HG02885 (cell line): ENCODE results near the gene TOM1L1.

Experiments
- ATAC-seq: cut with Tn5 transposase; IDR thresholded peaks from one replicate; pipeline ENCODE4 v1.9.1; 2021; ENCODE audit warnings: mild to moderate bottlenecking; ENCODE audit not compliant: unreplicated experiment, poor library complexity

Gene TOM1L1

DNA sequence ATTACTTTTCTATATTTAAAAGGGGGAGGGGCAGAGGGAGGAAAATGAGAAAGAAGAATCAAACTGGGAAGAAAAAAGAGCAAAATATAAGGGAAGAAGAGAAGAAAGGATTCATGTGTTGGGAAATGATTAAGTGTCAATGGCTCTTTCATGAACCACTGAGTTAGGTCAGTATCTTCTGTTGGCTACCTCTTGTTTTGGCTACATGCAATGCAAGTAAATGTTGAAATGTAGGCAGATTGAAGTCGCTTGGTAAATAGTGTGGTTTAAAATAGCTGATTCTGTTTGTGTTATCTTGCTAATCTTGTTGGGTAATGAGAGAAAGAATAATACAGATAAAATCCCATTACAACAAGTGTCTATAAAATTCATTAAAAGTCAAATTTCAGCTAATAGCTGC is 40.6 kb downstream of the TOM1L1 start:
- no peak for ATAC-seq

DNA sequence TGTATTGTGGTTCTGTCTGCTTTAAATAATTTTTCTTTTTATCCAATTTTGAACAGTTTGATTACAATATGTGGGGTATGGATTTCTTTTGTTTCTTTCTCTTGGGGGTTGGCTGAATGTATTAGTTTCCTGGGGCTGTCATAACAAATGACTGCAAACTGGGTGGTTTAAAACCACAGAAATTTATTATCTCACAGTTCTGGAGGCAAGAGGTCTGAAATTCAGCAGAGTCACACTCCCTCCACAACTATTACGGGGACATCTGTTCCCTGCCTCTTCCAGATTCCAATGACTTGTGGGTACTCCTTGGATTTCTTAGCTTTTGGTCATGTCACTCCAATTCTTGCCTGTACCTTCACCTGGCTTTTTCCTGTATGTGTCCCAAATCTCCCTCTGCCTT is 44.1 kb downstream of the TOM1L1 start:
- ATAC-seq: no peak

DNA sequence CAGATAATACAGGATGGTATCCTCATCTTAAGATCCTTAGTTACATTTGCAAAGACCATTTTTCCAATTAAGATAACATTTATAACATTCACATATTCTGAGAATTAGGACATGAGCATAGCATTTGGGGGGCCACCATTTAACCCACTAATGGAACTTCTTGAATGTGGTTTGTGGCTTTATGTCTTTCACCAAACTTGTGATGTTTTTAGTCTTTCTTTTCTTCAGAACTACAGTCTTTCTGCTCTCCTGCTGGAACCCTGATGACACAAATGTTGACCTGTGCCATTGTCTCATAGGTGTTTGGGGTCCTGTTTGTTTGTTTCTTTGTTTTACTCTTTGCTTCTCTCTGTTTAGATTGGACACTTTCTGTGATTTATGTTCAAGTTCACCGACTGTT is 44.6 kb downstream of the TOM1L1 start:
- ATAC-seq: no peak

DNA sequence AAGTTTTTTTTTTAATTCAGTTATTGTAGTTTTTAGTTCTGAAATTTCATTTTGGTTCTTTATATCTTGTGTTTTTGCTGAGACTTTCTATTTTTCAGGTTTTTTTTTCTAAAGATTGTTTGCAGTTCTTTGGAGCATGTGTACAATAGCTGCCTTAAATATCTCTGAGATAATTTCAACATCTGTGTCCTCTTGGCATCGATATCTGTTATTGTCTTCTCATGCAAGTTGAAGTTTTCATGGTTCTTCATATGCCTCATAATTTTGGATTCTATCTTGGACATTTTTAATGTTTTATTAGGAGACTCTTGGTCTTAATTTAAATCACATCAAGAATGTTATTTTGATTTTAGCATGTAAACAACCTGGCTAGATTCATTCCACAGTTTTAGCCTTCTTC is 45.0 kb downstream of the TOM1L1 start:
- ATAC-seq: no peak

DNA sequence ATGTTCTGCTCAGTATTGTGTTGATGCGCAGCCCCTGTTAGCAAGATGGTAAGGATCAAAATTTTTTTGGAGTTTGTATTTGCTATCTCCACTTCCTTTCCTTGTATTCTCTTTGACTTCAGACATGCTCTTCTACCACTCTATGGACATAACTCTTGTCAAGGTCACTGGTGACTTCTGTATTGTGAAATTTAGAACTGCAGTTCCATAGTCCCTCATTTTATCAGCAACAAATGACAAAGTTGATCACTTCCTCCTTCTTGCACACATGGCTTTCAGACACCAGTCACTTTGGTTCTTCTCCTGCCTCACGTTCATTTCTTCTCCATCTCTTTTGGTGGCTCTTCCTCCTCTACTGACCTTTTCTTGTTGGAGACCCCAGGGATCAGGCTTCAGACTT is 46.7 kb downstream of the TOM1L1 start:
- no peak for ATAC-seq

DNA sequence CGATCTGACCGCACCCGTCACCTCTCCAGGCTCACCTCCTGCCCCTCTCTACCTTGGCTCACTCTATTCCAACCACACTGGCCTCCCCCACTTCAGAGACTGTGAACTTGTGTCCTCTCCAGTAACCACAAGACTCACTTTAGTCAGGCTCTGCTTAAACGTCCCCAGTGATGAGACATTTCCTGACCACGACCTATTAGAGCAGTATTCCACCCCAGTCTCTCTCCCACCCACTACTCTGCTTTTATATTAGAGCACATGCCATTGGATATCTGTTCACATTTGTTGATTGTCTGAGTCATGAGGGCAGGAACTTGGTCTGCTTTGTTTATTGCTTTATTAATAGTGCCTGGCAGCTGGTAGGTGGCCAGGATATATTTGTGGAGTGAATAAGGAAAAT is 47.7 kb downstream of the TOM1L1 start:
- ATAC-seq: peak; percentile 44

DNA sequence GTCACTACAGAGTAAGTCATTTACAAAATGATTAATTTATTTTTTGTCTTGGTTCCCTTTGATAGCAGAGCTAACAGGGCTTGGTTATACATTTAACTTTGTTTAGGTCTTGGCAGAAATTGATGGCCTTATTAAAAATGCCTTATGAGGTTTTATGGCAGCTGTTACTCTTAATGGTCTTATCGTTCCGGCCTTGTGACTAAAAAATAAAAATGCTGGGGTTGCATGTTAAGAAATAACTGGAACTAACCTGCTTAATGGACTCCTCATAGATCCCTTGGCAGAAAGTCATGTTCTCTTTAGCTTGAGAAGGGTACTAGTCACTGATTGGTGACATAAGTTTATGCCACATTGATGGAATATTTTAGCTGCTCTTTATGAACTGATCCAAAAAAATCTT is 49.5 kb downstream of the TOM1L1 start:
- no peak for ATAC-seq

DNA sequence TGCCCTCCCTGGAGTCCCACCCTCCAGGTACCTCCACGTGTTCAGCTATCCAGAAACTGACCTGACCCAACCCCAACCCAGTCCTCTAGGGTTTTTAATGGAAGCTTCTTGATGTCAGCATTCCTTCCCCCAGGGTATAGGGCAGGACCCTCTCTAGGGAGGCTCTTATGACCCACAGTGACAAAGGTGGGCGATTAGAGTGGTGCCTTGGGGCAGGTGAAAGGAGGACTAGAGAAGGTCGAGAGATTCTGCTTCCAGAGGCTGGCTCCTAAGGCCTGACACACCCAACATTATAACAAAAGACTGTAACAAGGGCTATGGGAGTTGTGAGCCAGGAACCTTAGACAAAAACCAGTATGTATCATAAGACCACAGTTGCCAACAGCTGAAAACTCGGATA is 50.6 kb downstream of the TOM1L1 start:
- ATAC-seq: no peak

DNA sequence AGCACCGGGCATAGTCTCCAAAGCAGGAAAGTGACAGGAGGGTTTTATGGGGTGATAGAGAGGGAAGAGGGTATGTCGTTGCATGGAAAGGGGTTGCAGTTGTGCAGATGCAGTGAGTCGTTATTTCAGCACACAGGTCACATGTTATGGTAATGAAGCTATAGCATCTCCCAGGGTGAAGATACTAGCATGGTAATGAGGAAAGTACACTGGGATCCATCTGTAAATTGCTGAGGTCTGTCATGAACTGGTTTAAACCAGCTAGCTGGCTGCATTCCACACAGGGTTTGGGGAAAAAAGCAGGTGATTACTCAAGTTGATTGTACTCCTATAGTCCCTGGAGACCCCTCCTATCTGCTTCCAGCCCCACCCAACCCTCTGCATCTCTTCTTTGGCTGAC is 56.1 kb downstream of the TOM1L1 start:
- no peak for ATAC-seq

DNA sequence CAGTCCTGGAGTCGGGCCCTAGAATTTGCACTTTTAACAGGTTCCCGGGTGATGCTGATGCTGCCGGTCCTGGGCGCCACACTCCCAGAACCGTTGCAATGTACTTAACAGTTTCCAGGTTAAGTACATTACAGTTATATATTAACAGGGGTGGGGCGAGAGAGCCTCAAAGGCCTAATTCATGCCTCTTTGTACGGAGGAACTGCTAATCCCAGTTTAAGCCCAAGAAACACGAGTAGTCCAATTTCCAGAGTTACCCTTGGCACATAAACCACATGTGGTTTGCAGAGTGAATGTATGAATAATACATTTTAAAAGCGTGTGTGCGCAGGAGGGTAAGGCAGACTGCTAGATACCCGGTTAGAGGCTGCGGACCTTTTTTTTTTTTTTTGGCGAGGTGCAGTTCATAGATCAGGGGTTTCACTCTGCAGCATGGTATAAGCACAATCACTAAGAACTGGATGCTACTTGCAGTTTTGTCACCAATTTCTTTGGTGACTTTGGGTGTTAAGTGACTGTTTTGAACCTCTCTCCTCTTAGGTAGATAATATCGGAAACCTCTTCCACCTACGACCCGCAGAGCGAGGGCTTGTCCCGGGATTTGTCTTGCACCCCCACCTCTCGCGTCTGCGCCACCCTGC is 67.1 kb downstream of the TOM1L1 start:
- peak; percentile 16 for ATAC-seq

DNA sequence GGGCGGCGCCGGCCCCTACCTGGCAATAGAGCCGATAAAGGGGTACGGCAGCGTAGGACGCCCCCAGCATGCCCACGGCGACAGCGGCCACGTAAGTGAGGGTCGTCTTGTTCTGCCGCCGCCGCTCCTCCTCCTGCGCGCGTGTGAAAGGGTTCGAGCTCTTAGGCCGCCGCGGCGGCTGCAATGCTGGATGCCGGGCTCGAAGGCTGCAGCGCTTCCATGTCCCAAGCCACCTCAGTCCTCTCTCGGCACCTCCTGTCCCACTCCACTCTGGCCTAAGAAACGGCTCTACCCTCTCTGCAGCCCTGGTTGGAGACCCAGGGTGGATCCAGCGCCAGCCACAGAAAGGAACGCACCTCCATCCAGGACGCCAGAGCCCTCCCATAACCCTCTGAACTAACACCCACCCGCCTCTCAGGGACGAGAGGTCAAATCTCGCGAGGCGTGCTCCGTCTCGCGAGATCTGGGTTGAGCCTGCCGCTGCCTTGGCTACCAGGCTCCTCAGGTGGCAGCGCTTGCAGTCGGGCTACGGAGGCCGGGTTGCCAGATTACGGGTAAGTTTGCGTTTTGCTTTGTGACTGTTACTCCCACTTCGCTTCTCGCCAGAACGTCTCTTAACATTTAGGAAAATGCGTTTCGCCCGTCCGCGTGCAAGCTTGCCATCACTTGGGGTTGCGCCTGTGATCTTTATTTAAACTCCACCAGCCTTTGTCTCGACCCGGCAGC is 67.8 kb downstream of the TOM1L1 start, which contains the start of the genes COX11 and STXBP4:
Gene COX11, minus strand, starts transcription at position 393 of the 726 bp plus-strand sequence. Its CDS starts 8 bp downstream, at position 385.
Gene STXBP4, plus strand, starts transcription at position 504 of the 726 bp plus-strand sequence. CDS start 17,455 bp downstream, outside the sequence.
- peak; percentile 94 for ATAC-seq

DNA sequence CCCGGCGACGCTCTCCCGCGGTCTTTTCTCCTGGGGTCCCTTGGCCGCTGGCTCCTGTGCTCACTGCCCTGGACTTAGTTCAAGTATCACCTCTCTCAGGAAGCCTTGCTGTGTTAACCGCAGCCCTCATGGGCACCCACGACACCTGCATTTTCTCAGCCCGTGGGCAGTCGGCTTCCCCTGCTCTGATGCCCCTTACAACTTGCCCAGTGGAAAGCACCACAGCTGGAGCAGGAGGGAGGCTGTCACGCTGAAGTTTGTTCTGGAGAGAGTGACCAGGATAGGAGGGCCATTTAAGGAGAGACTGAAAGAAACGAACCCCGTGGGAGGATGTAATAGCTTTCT is 68.3 kb downstream of the TOM1L1 start:
- peak; percentile 34 for ATAC-seq

DNA sequence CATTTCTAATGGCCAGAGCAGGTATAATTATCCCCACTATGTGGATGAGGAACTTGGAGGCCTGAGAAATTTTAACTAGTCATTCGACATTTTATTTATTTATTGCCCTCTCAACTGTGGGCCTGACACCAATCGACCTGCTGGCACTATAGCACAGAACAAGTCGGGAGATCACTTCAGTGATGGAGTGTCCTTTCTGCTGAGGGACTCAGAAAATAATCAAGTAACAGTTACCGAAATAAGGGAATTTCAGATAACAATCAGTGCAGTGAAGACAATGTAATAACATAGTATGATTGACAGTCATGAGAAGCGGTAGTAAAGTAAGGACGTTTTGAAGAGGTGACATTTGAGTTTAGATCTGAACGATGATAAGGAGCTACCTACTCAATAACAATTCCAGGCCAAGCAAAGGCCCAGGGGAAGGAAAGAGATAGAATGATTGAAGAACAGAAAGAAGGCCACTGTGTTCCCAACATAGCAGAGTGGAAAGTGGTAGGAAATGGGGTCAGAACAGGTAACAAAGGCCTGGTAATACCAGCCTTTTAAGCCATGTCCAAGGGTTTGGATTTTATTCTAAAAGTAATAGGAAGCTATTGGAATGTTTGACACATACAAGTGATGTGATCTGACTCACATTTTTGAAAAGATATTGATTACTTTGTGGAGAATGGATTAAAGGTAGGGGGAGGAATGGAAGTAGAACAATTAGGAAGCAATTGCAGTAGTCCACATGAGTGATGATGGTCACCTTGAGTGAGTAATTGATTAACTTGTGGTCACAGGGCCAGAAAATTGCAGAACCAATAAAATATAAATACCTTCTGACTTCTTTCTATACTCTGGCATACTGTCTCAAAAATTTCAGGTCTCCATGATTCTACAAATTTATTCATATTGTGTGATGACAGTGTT is 69.3 kb downstream of the TOM1L1 start:
- no peak for ATAC-seq

DNA sequence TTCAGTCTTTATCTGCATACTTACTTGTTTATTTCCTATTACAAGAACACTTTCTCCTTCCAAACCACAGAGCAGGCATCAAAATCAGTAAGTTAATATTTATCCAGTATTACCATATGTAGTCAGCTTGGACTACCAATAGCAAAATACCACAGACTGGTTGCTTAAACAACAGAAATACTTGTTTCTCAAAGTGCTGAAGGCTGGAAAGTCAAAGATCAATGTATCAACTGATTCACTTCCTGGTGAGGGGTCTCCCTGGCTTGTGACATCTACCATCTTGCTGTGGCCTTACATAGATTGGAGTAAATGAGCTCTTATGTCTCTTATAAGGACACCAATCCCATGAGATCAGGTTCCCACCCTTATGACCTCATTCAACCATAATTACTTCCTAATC is 70.5 kb downstream of the TOM1L1 start:
- ATAC-seq: no peak

DNA sequence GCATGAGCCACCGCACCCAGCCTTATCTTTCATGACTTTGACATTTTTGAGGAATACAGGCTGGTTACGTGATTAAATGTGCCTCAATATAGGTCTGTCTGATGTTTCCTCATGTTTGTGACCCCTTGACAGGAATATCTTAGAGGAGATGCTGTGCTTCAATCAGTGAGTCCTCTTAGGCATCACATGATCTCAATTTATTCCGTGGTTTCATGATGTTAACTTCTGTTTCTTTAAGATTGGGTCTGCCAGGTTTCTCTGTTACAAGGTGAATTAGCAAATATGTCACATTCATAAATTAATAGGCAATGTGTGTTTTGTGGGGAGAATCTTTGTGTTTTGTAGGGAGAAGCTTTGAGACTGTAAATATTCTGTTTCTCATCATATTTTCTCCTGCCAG is 71.2 kb downstream of the TOM1L1 start:
- ATAC-seq: no peak

DNA sequence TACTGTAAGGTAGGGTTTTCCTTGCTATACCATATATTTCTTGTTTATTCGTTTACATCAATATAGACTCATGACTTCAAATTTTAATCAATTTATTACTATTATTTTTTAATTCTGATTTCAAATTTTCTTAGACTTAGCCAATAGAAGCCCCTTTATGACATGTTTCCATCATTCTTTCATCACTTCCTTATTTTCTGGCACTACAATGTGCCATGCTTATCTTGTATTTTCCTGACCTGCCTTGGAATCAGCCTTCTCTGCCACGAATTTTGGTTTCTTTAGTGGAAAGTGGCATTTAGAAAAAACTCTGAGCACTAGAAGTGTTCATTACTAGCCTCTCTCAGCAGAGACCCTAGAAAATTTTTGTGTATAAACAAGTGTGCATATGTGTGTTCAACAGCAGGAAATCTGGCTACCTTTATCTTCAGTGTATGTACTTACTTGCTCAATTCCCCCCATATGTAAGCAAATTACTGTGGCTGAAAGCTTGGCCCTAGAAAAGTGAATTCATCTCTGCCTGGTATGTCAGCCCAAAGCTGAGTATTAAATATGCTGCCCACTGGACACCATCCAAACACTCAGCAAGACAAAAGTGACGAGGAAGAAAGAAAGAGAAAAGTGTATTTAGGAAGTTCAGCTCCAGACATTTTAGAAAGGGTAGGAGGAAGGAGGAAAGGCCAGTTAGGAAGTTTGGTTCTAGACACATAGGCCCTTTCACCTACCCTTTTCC is 71.9 kb downstream of the TOM1L1 start:
- ATAC-seq: no peak

DNA sequence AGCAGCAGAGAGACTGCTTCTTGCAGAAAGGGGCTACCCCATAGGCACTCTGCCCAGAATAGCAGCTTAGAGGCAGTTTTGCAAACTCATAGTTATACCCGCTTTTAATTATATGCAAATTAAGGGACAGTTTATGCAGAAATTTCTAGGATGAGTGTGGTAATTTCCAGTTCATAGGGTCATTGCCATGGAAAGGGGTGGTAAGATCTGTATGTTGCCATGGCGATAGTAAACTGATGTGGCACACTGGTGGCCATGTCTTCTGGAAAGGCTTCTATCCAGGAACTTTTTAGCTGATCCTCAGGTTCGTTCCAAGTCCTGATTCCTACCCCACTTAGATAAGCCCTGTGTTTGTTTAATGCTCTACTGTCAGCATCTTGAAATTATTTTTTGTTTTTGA is 74.1 kb downstream of the TOM1L1 start:
- ATAC-seq: no peak

DNA sequence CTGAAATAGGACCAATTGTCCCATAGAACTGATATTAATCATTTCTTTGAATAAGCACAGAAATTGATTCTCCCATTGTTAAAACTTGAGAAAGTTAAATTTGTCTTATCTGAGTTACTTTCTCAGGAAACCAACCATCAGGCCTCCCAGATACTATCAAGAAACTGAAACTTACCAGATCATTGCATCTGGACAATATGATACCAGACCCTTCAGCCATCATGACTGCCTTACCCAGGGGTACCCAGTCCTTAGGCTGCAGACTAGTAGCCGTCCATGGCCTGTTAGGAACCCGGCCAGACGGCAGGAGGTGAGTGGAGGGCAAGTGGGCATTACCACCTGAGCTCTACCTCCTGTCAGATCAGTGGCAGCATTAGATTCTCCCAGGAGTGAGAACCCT is 75.7 kb downstream of the TOM1L1 start:
- ATAC-seq: no peak

DNA sequence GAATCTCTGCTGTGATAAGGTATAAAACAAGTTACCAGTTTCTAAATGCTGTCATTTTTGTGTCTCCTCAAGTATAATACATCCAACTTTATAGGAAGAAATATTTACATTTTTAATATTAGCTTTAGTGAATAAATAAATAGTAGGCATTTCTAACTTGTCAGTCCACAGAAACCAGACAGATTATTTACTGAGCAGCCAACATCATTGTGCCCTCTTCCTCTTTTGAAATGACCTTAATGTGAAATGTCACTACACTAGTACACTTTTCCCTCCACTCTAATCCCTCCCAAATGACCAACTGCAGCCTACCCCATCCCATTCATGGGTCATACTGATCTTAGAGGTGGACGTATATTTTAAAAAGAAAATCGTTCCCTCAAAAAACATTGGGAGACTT is 77.1 kb downstream of the TOM1L1 start:
- ATAC-seq: no peak

DNA sequence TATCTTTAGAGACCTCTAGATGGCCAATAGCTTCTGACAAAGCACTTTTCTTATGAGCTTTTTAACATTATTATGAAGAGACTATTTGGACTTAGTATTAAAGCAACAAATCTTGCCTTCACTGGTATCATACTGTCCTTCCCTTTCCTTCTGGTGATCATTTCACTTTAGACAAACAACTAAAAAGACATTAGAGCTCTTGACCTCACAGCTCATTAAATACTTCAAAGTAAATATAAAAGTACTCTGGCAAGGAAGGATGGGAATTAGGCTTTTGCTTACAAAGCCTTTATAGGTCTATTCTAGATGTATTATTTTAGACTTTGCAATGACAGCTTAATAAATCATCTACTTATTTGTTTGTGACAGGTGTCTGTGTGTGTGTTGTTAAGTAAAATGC is 79.0 kb downstream of the TOM1L1 start:
- ATAC-seq: no peak
